IMR-90 (cell line): ENCODE results near the gene PROB1. TPM values are rescaled to one million over a fixed set of nuclear protein-coding genes. Genes with fewer than 3 reads are reported as not detected.

Experiments used
- ATAC-seq: fragments of 200-7000 bp; cut with Tn5 transposase; 2 replicates; pipeline ENCODE4 v1.9.1; 2020; ENCODE audit warnings: low read depth, mild to moderate bottlenecking, moderate library complexity
- BruUV-seq: library from RNA; stranded (reverse); fragments of 400-500 nt; replicated peaks from 2 replicates; lab custom pipeline; 2021; lab: Mats Ljungman, UMichigan
- CTCF ChIA-PET: fragments of 300-600 bp; formaldehyde crosslinking; extraction: SDS; loops from one replicate; lab custom pipeline; 2021; ENCODE audit warnings: antibody characterized with exemption; lab: Yijun Ruan, JAX
- POLR2A ChIA-PET: fragments of 300-600 bp; sonication (Branson Sonifier 250); formaldehyde crosslinking; loops from one replicate; lab custom pipeline; 2022; ENCODE audit warnings: antibody characterized with exemption; ENCODE audit not compliant: unreplicated experiment; lab: Charles Lee
- DNase-seq: peaks from one replicate; pipeline ENCODE4 v3.0.0; 2013
- H2AFZ ChIP-seq: replicated peaks from 2 replicates; pipeline ENCODE3; 2013; ENCODE audit warnings: low read length, mild to moderate bottlenecking; ENCODE audit not compliant: poor library complexity
- H2AK5ac ChIP-seq: 2 replicates; pipeline ENCODE4 v1.6.1; 2013; ENCODE audit warnings: low read depth, low read length, inconsistent platforms
- H2AK9ac ChIP-seq: replicated peaks from 2 replicates; pipeline ENCODE3; 2013; ENCODE audit warnings: mild to moderate bottlenecking, low read depth, low read length, moderate library complexity; ENCODE audit not compliant: poor library complexity
- H2BK120ac ChIP-seq: 2 replicates; pipeline ENCODE4 v1.6.1; 2013; ENCODE audit warnings: low read depth, low read length, inconsistent platforms
- H2BK15ac ChIP-seq: 3 replicates; pipeline ENCODE4 v1.6.1; 2013; ENCODE audit warnings: low read depth, low read length, inconsistent platforms
- H2BK20ac ChIP-seq: 2 replicates; pipeline ENCODE4 v1.6.1; 2013; ENCODE audit warnings: low read depth, mild to moderate bottlenecking, inconsistent platforms, low read length, moderate library complexity
- H2BK5ac ChIP-seq: 2 replicates; pipeline ENCODE4 v1.6.1; 2013; ENCODE audit warnings: mild to moderate bottlenecking, low read depth, low read length, inconsistent platforms; ENCODE audit not compliant: poor library complexity, severe bottlenecking
- H3K14ac ChIP-seq: replicated peaks from 2 replicates; pipeline ENCODE4 v1.6.1; 2013; ENCODE audit warnings: low read depth, low read length, inconsistent platforms
- H3K18ac ChIP-seq: 2 replicates; pipeline ENCODE4 v1.6.1; 2013; ENCODE audit warnings: low read depth, low read length, control low read depth
- H3K23ac ChIP-seq: 2 replicates; pipeline ENCODE4 v1.6.1; 2013; ENCODE audit warnings: low read depth, low read length, inconsistent platforms
- H3K27ac ChIP-seq: 2 replicates; pipeline ENCODE4 v1.5.1; 2013; ENCODE audit warnings: mild to moderate bottlenecking, control low read depth, low read length; ENCODE audit not compliant: insufficient read depth
- H3K27me3 ChIP-seq: 2 replicates; pipeline ENCODE4 v1.6.1; 2013; ENCODE audit warnings: low read length; ENCODE audit not compliant: control insufficient read depth, insufficient read depth
- H3K36me3 ChIP-seq: 2 replicates; pipeline ENCODE4 v1.6.1; 2013; ENCODE audit warnings: low read length, mixed read lengths; ENCODE audit not compliant: control insufficient read depth, insufficient read depth
- H3K4ac ChIP-seq: 2 replicates; pipeline ENCODE4 v1.6.1; 2013; ENCODE audit warnings: low read depth, low read length, inconsistent platforms
- H3K4me1 ChIP-seq: 2 replicates; pipeline ENCODE4 v1.6.1; 2013; ENCODE audit warnings: low read length, mixed read lengths; ENCODE audit not compliant: control insufficient read depth, insufficient read depth
- H3K4me2 ChIP-seq: 2 replicates; pipeline ENCODE4 v1.6.1; 2013; ENCODE audit warnings: low read depth, mild to moderate bottlenecking, control low read depth, low read length, moderate library complexity
- H3K4me3 ChIP-seq: 2 replicates; pipeline ENCODE4 v1.5.1; 2013; ENCODE audit warnings: low read depth, mild to moderate bottlenecking, control low read depth, low read length, moderate library complexity; ENCODE audit not compliant: insufficient read depth
- H3K56ac ChIP-seq: 2 replicates; pipeline ENCODE4 v1.6.1; 2013; ENCODE audit warnings: low read length, inconsistent platforms; ENCODE audit not compliant: insufficient read depth; ENCODE audit errors: extremely low read depth
- H3K79me1 ChIP-seq, 2 experiments: 2 replicates each; pipeline ENCODE4 v1.6.1; 2013; ENCODE audit warnings: low read length in 2 of 2, inconsistent platforms in 1 of 2, low read depth in 1 of 2
- H3K9ac ChIP-seq: 2 replicates; pipeline ENCODE4 v1.6.1; 2013; ENCODE audit warnings: low read depth, low read length, control low read depth
- H3K9me1 ChIP-seq: 2 replicates; pipeline ENCODE4 v1.6.1; 2013; ENCODE audit warnings: low read length, inconsistent platforms; ENCODE audit not compliant: insufficient read depth
- H3K9me3 ChIP-seq: 2 replicates; pipeline ENCODE4 v1.6.1; 2013; ENCODE audit warnings: low read length; ENCODE audit not compliant: control insufficient read depth, insufficient read depth
- H4K20me1 ChIP-seq: 2 replicates; pipeline ENCODE4 v1.6.1; 2013; ENCODE audit warnings: low read length, inconsistent platforms; ENCODE audit not compliant: insufficient read depth
- H4K5ac ChIP-seq: 2 replicates; pipeline ENCODE4 v1.6.1; 2013; ENCODE audit warnings: mild to moderate bottlenecking, low read depth, low read length, control low read depth
- H4K8ac ChIP-seq, 2 experiments: 2 replicates each; pipeline ENCODE4 v1.6.1; 2013; ENCODE audit warnings: low read depth in 2 of 2, low read length in 2 of 2, control low read depth in 1 of 2, inconsistent platforms in 1 of 2
- H4K91ac ChIP-seq: 2 replicates; pipeline ENCODE4 v1.6.1; 2013; ENCODE audit warnings: low read depth, low read length, inconsistent platforms; ENCODE audit not compliant: insufficient read depth
- FOS ChIP-seq: fragments of 150-350 bp; IDR thresholded peaks from 2 replicates; pipeline ENCODE4 v1.6.1; 2016; ENCODE audit warnings: low read depth, low read length
- MAZ ChIP-seq: IDR thresholded peaks from 2 replicates; pipeline ENCODE4 v1.6.1; 2012; ENCODE audit warnings: low read depth, mild to moderate bottlenecking, low read length, improper control_type of control experiment, moderate library complexity, borderline replicate concordance
- USF2 ChIP-seq: fragments of 150-350 bp; IDR thresholded peaks from 2 replicates; pipeline ENCODE4 v1.6.1; 2017; ENCODE audit warnings: mild to moderate bottlenecking, antibody characterized with exemption, low read length, low read depth
- WGBS, 2 experiments: methylation state at CpG; one replicate each; pipeline versions ENCODE4 v1.1.5 to v1.1.7; 2013; ENCODE audit warnings: missing lambda C conversion rate in 2 of 2; ENCODE audit not compliant: insufficient read length in 1 of 2; ENCODE audit errors: extremely low coverage in 2 of 2; 5-methylcytosine and 5-hydroxymethylcytosine counted together
- dilution Hi-C: fragments of 300-500 bp; cut with HindIII; formaldehyde crosslinking; loops from one replicate; pipeline ENCODE4 v1.14.3; 2018; ENCODE audit warnings: low sequenced_read_pairs; ENCODE audit not compliant: unreplicated experiment
- in situ Hi-C: fragments of 300-500 bp; cut with MboI; formaldehyde crosslinking; loops from 3 replicates; pipeline ENCODE4 v1.14.3; 2019; ENCODE audit warnings: low sequenced_read_pairs, inconsistent platforms, mixed read lengths
- intact Hi-C: fragments of 100-400 bp; cut with micrococcal nuclease; formaldehyde crosslinking; loops from 2 replicates; pipeline ENCODE4 v1.10.0; 2022
- polyA plus RNA-seq, 3 experiments: library from polyadenylated mRNA; depleted of rRNA; stranded (reverse); fragments of >200 nt; gene quantifications; 2 replicates each; pipeline ENCODE4 v1.2.3, GENCODE V29; 2012; ENCODE audit warnings: low replicate concordance in 1 of 3
- total RNA-seq: library from RNA; depleted of rRNA; stranded (reverse); fragments of >200 nt; gene quantifications from 2 replicates; pipeline ENCODE4 v1.2.3, GENCODE V29; 2012

PROB1 gene
- total and polyA plus RNA-seq, 2 of the 4 experiments (the other 2 are of a cell fraction), result under 0.01 to 0.38 TPM

- TF ChIP-seq MAZ (peak; percentile 77; the same call in 1 of the 2 replicates), FOS (no peak), USF2 (no peak)
- Histone ChIP-seq H4K20me1 (peaks cover 58% of the 10 kb centered on the region), H3K27ac (peak overlapping the region; percentile 91), H3K27me3 (no peaks in the 10 kb centered on the region), H3K4me2 (peak overlapping the region; percentile 91), H2AK5ac (peak overlapping the region; percentile 61; the same call in 1 of the 2 replicates), H3K4me1 (peaks cover 3% of the 10 kb centered on the region), H2AFZ (peak overlapping the region; percentile 96), H3K79me1 (peaks cover 0 to 42% of the 10 kb centered on the region in 2 experiments; a peak in 2 of 4 replicates), H3K9me1 (peaks cover 8% of the 10 kb centered on the region; the same call in 1 of the 2 replicates), H3K9ac (peak overlapping the region; percentile 89), H3K4me3 (peak overlapping the region; percentile 76), H3K9me3 (no peaks in the 10 kb centered on the region), H4K8ac (peak overlapping the region in 1 of 2 experiments; percentile 88; a peak in 2 of 4 replicates), H4K5ac (no peak overlapping the region), H3K56ac (peak overlapping the region; percentile 86), H3K4ac (peak overlapping the region; percentile 74), H3K23ac (peak overlapping the region; percentile 94), H4K91ac (no peak overlapping the region), H2BK5ac (peak overlapping the region; percentile 87), H2BK120ac (no peak overlapping the region), H2BK20ac (no peak overlapping the region), H2BK15ac (no peak overlapping the region), H2AK9ac (peak overlapping the region; percentile 100), H3K36me3 (no peaks in the 10 kb centered on the region), H3K14ac (peak overlapping the region; percentile 82; the same call in 1 of the 2 replicates), H3K18ac (no peak overlapping the region)
- intact Hi-C loops (no loop called here), dilution Hi-C loops (no loop called here), in situ Hi-C loops (no loop called here)
- BruUV-seq, result no TSS peak
- DNase-seq (no peak), ATAC-seq (no peak)
- ChIA-PET POLR2A (interaction anchor here (0.6 kb wide), 2 partner anchors 20 to 200 kb away, joined by 6 to 7 read pairs; no protein-coding TSS in a partner anchor), CTCF (interaction anchor here (1.3 to 1.4 kb wide), 2 partner anchors 11 to 46 kb away, joined by 3 to 4 read pairs; no protein-coding TSS in a partner anchor)
- WGBS, 2 experiments, result no CpG with 5 or more reads among the region's 16 CpGs
Observed at GRCh38 chr5:139342423-139342723, 52.5 kb downstream of the PROB1 start.
